GM18907 (cell line): ENCODE measurements around the gene ASB2.

Experiments
- ATAC-seq: cut with Tn5 transposase; IDR thresholded peaks from one replicate; pipeline ENCODE4 v1.9.1; 2021; ENCODE audit warnings: mild to moderate bottlenecking, moderate library complexity; ENCODE audit not compliant: unreplicated experiment

ASB2 gene

GRCh38 chr14:93981316-93982229, 5.2 kb upstream of the ASB2 start:
- ATAC-seq: no peak

GRCh38 chr14:93980456-93981201, 4.3 kb upstream of the ASB2 start:
- ATAC-seq: no peak

- peak; percentile 5 for ATAC-seq
These were observed 2.4 kb upstream of the ASB2 start for GRCh38 chr14:93978735-93979134.

- ATAC-seq: peak; percentile 62
These were observed 1.6 kb upstream of the ASB2 start for GRCh38 chr14:93977790-93978581.

- ATAC-seq: no peak
These were observed 801 bp upstream of the ASB2 start for GRCh38 chr14:93977171-93977570.

- ATAC-seq: peak; percentile 60
These were observed 436 bp downstream of the ASB2 start for GRCh38 chr14:93975791-93976476.

GRCh38 chr14:93974833-93975232, 1.5 kb downstream of the ASB2 start:
- no peak for ATAC-seq

GRCh38 chr14:93974299-93974698, 2.1 kb downstream of the ASB2 start:
- no peak for ATAC-seq

GRCh38 chr14:93973607-93974006, 2.8 kb downstream of the ASB2 start:
- ATAC-seq: no peak

GRCh38 chr14:93972618-93973205, 3.7 kb downstream of the ASB2 start:
- no peak for ATAC-seq

- no peak for ATAC-seq
These were observed 4.7 kb downstream of the ASB2 start for GRCh38 chr14:93971635-93972027.

GRCh38 chr14:93970965-93971634, 5.3 kb downstream of the ASB2 start:
- ATAC-seq: peak; percentile 43

- ATAC-seq: peak; percentile 24
These were observed 5.8 kb downstream of the ASB2 start for GRCh38 chr14:93970585-93970964.

GRCh38 chr14:93969082-93969828, 7.1 kb downstream of the ASB2 start:
- ATAC-seq: peak; percentile 29

GRCh38 chr14:93967637-93968250, 8.6 kb downstream of the ASB2 start:
- peak; percentile 46 for ATAC-seq

- ATAC-seq: no peak
These were observed 10.4 kb downstream of the ASB2 start for GRCh38 chr14:93965946-93966474.

- no peak for ATAC-seq
These were observed 11.0 kb downstream of the ASB2 start for GRCh38 chr14:93965287-93965821.

GRCh38 chr14:93964820-93965286, 11.5 kb downstream of the ASB2 start:
- no peak for ATAC-seq
